ENCODE measurements around the gene KLK4. TPM values are rescaled to one million over a fixed set of nuclear protein-coding genes. Genes with fewer than 3 reads are reported as not detected.

The KLK4 gene
- total and polyA plus RNA-seq, 3 experiments from 2014 or later, result not detected

DNA sequence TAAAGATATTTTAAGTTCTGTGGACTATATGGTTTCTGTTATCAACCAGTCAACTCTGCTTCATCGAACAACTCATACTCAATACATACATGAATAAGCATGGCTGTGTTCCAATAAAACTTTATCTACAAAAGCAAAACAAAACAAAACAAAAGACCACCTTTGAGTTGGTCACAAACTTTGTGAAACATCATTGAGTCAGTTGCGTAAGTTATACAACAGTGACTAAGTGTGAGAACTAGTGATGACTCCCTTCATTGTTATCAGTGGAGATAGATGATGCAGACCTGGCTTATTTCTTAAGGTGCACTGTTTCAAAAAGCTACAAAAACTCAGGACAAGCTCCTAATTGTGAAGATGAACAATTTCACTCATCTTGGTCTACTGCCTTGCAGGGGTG, 14.5 kb upstream of the KLK4 start:
- peaks cover 7% of the 10 kb centered on the region for H3K27me3 ChIP-seq (ENCODE audit: insufficient read depth, low read length, poor library complexity, severe bottlenecking)
- Mint-ChIP-seq H3K27me3 (peaks cover 18 to 36% of the 10 kb centered on the region in 2 donors), H3K27ac (no peak overlapping the region), H3K4me3 (no peak overlapping the region), H3K4me1 (peaks cover 7 to 10% (median 9%) of the 10 kb centered on the region in 3 donors), H3K36me3 (peaks cover 0 to 2% (median 0%) of the 10 kb centered on the region in 3 donors), H3K9me3 (peaks cover 0 to 2% (median 0%) of the 10 kb centered on the region in 5 donors)
- no peaks in the 10 kb centered on the region for H3K36me3 ChIP-seq (ENCODE audit: insufficient read depth, low read length)
- H3K4me1 ChIP-seq (ENCODE audit: insufficient read depth, low read length), result peaks cover 4% of the 10 kb centered on the region
- POLR2A ChIA-PET, result no interaction called here
- no peaks in the 10 kb centered on the region for H3K9me3 ChIP-seq (ENCODE audit: low read length)
- no peak overlapping the region for H3K4me3 ChIP-seq (ENCODE audit: low read length)
- no peak overlapping the region for H3K27ac ChIP-seq (ENCODE audit: low read depth, low read length)
- DNase-seq, result no peak
- CTCF ChIA-PET, result no interaction called here

DNA sequence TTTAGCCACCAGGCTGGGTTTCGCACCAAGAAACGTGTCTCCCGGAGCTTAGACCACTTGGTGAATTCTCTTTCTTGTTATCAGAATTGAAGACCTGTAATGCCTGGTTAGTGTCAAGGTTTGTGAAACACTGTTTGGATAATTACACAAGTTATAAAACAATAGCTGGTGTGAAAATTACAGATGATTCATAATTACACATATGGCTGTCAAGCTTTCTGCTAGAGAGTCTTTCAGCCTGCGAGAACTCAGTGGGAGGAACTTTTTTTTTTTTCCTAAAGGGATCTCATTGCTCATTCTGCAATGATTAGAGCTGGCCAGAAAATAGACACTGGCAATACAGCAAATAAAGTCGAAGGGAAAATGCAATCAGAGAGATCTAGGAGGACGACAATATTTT, 13.4 kb upstream of the KLK4 start:
- H3K27me3 Mint-ChIP-seq, result peaks cover 21 to 37% of the 10 kb centered on the region in 2 donors
- Histone ChIP-seq H3K27ac (ENCODE audit: low read depth, low read length) (no peak overlapping the region), H3K36me3 (ENCODE audit: insufficient read depth, low read length) (no peaks in the 10 kb centered on the region), H3K4me1 (ENCODE audit: insufficient read depth, low read length) (peaks cover 4% of the 10 kb centered on the region), H3K9me3 (ENCODE audit: low read length) (no peaks in the 10 kb centered on the region), H3K4me3 (ENCODE audit: low read length) (no peak overlapping the region), H3K27me3 (ENCODE audit: insufficient read depth, low read length, poor library complexity, severe bottlenecking) (peaks cover 7% of the 10 kb centered on the region)
- peaks cover 7 to 10% (median 8%) of the 10 kb centered on the region in 3 donors for H3K4me1 Mint-ChIP-seq
- peaks cover 0 to 2% (median 0%) of the 10 kb centered on the region in 3 donors for H3K36me3 Mint-ChIP-seq
- DNase-seq, result no peak
- no peaks in the 10 kb centered on the region for H3K9me3 Mint-ChIP-seq
- H3K27ac Mint-ChIP-seq, result no peak overlapping the region
- no peak overlapping the region for H3K4me3 Mint-ChIP-seq
- CTCF ChIA-PET, result no interaction called here
- POLR2A ChIA-PET, result no interaction called here

DNA sequence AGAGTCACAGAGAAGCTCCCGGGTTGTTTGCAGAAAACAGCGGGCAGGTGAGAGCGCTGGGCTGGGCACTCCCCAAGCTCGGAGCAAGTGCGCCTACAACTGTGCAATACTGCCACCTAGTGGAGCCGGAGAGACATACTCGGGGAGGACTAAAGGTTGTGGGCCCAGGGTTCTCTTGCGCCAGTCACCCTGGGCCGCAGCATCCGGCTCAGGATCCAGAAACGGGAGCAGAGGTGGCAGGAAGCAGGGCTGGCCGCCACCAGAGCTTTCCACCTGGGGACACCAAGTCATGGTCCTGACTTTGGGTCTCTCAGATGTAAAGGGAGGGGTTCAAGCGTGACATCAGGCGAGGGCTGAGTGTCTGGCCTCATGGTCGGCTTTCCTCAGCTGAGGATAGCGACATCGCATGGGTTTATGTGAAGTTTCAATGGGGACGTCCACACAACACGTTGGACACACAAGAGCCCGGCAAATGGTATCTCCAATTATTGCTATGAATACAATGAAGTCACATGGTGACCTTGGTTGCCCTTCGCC, 11.2 kb upstream of the KLK4 start:
- ChIA-PET CTCF (interaction anchor here (0.6 to 2.2 kb wide), 9 partner anchors 9 to 565 kb away, joined by 3 to 10 read pairs (median 4); no protein-coding TSS in a partner anchor), POLR2A (no interaction called here)
- Mint-ChIP-seq H3K9me3 (no peaks in the 10 kb centered on the region), H3K36me3 (no peaks in the 10 kb centered on the region), H3K4me3 (no peak overlapping the region), H3K27ac (no peak overlapping the region), H3K27me3 (peaks cover 23 to 45% of the 10 kb centered on the region in 2 donors), H3K4me1 (peaks cover 7 to 10% (median 8%) of the 10 kb centered on the region in 3 donors)
- peaks cover 12% of the 10 kb centered on the region for H3K27me3 ChIP-seq (ENCODE audit: insufficient read depth, low read length, poor library complexity, severe bottlenecking)
- no peaks in the 10 kb centered on the region for H3K36me3 ChIP-seq (ENCODE audit: insufficient read depth, low read length)
- H3K27ac ChIP-seq (ENCODE audit: low read depth, low read length), result no peak overlapping the region
- DNase-seq, result peak; percentile 54 to 76 (median 59)
- no peak overlapping the region for H3K4me3 ChIP-seq (ENCODE audit: low read length)
- peaks cover 4% of the 10 kb centered on the region for H3K4me1 ChIP-seq (ENCODE audit: insufficient read depth, low read length)
- no peaks in the 10 kb centered on the region for H3K9me3 ChIP-seq (ENCODE audit: low read length)

DNA sequence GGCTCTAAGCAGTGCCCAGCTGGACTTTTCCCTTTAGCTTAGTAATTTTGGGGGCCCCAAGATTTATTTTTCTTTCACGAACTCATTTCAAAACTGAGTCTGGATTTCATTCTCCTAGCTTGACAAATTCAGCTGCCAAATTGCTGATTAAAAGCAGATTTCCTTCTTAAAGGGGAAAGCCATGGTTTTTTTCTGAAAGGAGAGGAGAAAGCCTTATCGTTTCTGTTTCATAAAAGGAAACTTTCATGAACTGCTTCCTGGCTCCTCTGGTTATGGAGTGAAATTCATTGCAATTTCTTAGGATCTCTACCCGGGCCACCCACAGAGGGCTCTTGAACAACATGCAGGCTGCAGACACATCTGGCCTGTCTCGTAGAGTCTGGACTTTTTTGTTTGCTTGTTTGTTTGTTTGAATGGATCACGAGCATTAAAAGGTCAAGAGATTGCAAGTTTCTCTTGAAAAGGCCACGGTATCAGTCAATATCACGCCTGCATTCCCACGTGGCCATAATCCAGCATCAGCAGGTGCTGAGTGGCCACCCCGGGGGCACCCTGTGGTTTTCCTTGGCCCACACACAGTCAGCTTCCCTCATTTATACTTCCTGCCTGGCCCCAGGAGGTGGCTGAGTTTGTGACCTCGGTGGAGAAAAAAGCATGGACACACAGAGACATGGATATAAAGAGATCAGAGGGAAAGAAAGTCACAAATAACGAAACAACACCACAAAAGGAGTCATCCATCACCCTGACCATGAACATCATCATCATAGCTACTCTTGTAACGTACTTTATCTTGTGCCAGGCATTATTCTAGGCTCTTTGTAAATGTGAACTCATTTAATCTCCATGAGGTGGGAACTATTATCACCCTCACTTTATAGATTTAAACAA, 10.5 kb upstream of the KLK4 start:
- CTCF ChIA-PET, result interaction anchor here (0.6 to 2.2 kb wide), 10 partner anchors 10 to 565 kb away, joined by 3 to 10 read pairs (median 4); no protein-coding TSS in a partner anchor
- no peak for DNase-seq
- Mint-ChIP-seq H3K27ac (no peak overlapping the region), H3K27me3 (peaks cover 28 to 47% of the 10 kb centered on the region in 2 donors), H3K4me3 (no peak overlapping the region), H3K36me3 (no peaks in the 10 kb centered on the region), H3K9me3 (no peaks in the 10 kb centered on the region), H3K4me1 (peaks cover 7 to 10% (median 8%) of the 10 kb centered on the region in 3 donors)
- POLR2A ChIA-PET, result no interaction called here
- H3K27ac ChIP-seq (ENCODE audit: low read depth, low read length), result no peak overlapping the region
- peaks cover 12% of the 10 kb centered on the region for H3K27me3 ChIP-seq (ENCODE audit: insufficient read depth, low read length, poor library complexity, severe bottlenecking)
- H3K4me3 ChIP-seq (ENCODE audit: low read length), result no peak overlapping the region
- H3K36me3 ChIP-seq (ENCODE audit: insufficient read depth, low read length), result no peaks in the 10 kb centered on the region
- H3K4me1 ChIP-seq (ENCODE audit: insufficient read depth, low read length), result peaks cover 4% of the 10 kb centered on the region
- no peaks in the 10 kb centered on the region for H3K9me3 ChIP-seq (ENCODE audit: low read length)

DNA sequence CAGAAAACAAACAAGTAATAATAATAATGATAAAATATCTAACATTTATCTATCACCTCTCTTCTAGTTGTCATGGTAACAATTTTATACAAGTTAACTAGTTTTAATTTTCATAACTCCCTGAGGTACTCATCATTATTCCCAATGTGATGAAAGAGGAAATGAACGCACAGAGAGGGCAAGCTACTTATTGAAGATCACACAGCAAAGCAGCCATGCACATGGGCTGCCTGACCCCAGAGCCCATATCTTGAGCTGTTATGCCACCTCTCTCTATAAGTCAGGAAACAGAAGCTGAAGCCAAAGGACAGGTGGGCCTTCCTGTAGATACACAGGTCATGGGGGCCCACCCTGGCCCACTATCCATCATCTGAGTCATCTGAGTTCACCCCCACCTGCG, 4.9 kb upstream of the KLK4 start:
- Mint-ChIP-seq H3K4me1 (no peaks in the 10 kb centered on the region), H3K4me3 (no peak overlapping the region), H3K27ac (no peak overlapping the region), H3K9me3 (no peaks in the 10 kb centered on the region), H3K27me3 (peaks cover 34 to 35% of the 10 kb centered on the region in 2 donors), H3K36me3 (no peaks in the 10 kb centered on the region)
- H3K4me3 ChIP-seq (ENCODE audit: low read length), result no peak overlapping the region
- H3K27me3 ChIP-seq (ENCODE audit: insufficient read depth, low read length, poor library complexity, severe bottlenecking), result peaks cover 10% of the 10 kb centered on the region
- ChIA-PET CTCF (no interaction called here), POLR2A (no interaction called here)
- H3K36me3 ChIP-seq (ENCODE audit: insufficient read depth, low read length), result no peaks in the 10 kb centered on the region
- H3K27ac ChIP-seq (ENCODE audit: low read depth, low read length), result no peak overlapping the region
- H3K9me3 ChIP-seq (ENCODE audit: low read length), result no peaks in the 10 kb centered on the region
- DNase-seq, result no peak
- no peaks in the 10 kb centered on the region for H3K4me1 ChIP-seq (ENCODE audit: insufficient read depth, low read length)

DNA sequence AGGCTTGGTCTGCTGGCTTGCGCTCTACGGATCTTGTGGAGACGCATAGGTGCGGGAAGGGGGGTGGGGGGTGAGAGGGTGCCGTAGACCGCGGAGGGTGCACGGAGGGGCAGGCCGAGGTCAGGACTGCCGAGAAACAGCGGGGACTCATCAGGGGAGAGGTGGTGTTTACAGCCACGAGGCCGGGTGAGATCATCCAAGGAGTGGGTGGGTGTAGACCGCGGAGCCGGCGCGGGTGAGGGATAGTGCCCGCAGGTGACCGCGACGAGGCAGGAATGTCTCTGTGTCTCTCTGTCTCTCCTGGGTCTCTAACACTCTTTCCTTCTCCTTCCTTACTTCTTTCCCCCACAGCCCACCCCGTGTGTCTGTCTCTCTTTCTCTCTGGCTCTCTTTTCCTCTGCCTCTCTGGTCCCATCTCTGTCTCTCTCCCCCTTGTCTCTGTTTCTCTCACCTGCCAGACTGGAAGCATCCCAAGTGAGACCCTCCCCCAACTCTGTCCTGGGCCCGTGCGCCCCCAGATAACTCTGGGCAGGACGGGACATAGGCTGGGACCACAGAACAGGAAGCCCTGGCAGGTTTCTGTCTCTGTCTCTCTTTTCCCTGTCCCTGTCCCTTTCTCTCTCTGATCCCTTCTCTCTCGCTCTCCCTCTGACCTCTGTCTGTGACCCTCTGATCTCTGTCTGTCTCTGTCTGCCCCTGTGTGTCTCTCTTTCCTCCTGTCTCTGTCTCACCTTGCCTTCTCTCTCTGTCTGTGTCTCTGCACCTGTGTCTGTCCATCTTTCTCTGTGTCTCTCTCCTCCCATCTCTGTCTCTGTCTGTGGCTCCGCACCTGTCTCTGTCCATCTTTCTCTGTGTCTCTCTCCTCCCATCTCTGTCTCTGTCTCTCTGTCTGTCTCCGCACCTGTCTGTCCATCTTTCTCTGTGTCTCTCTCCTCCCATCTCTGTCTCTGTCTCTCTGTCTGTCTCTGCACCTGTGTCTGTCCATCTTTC, 1.8 kb upstream of the KLK4 start:
- no peaks in the 10 kb centered on the region for H3K9me3 ChIP-seq (ENCODE audit: low read length)
- H3K36me3 ChIP-seq (ENCODE audit: insufficient read depth, low read length), result no peaks in the 10 kb centered on the region
- Mint-ChIP-seq H3K27me3 (peaks cover 41 to 43% of the 10 kb centered on the region in 2 donors), H3K9me3 (peaks cover 0 to 4% (median 0%) of the 10 kb centered on the region in 5 donors), H3K36me3 (no peaks in the 10 kb centered on the region), H3K27ac (no peak overlapping the region), H3K4me3 (no peak overlapping the region), H3K4me1 (peaks cover 6 to 12% (median 7%) of the 10 kb centered on the region in 3 donors)
- CTCF ChIA-PET, result no interaction called here
- peaks cover 13% of the 10 kb centered on the region for H3K27me3 ChIP-seq (ENCODE audit: insufficient read depth, low read length, poor library complexity, severe bottlenecking)
- H3K27ac ChIP-seq (ENCODE audit: low read depth, low read length), result no peak overlapping the region
- H3K4me1 ChIP-seq (ENCODE audit: insufficient read depth, low read length), result no peaks in the 10 kb centered on the region
- no peak overlapping the region for H3K4me3 ChIP-seq (ENCODE audit: low read length)
- DNase-seq, result no peak
- POLR2A ChIA-PET, result no interaction called here

DNA sequence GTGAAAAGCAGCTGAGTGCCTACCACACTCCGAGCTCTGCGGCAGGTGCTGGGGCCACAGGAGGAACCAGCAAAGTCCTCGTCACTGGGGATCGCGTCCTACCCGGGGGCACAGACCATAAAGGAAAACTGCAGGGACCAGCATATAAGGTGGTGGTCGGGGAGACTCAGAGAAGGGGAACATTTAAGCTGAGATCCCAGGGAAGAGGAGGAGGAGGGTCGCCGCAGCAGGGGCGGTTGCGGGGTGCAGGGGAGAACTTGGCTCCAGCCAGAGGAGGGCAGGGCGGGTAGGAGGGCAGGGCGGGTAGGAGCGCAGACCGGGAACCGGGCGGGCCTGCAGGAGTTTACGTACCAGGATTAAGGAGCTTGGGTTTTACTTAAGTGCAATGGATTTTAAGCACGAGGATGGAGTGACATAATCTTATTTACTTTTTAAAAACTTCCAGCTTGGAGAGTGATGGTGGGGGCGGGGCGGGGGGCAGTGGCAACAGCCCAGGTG, 956 bp upstream of the KLK4 start:
- H3K27ac ChIP-seq (ENCODE audit: low read depth, low read length), result no peak overlapping the region
- Mint-ChIP-seq H3K9me3 (peaks cover 0 to 4% (median 0%) of the 10 kb centered on the region in 5 donors), H3K4me1 (peaks cover 6 to 12% (median 8%) of the 10 kb centered on the region in 3 donors), H3K27me3 (peaks cover 42 to 48% of the 10 kb centered on the region in 2 donors), H3K27ac (no peak overlapping the region), H3K36me3 (no peaks in the 10 kb centered on the region), H3K4me3 (no peak overlapping the region)
- CTCF ChIA-PET, result no interaction called here
- no peaks in the 10 kb centered on the region for H3K4me1 ChIP-seq (ENCODE audit: insufficient read depth, low read length)
- no peaks in the 10 kb centered on the region for H3K9me3 ChIP-seq (ENCODE audit: low read length)
- POLR2A ChIA-PET, result no interaction called here
- no peak overlapping the region for H3K4me3 ChIP-seq (ENCODE audit: low read length)
- no peaks in the 10 kb centered on the region for H3K36me3 ChIP-seq (ENCODE audit: insufficient read depth, low read length)
- peaks cover 13% of the 10 kb centered on the region for H3K27me3 ChIP-seq (ENCODE audit: insufficient read depth, low read length, poor library complexity, severe bottlenecking)
- no peak for DNase-seq
